ENCODE data around the gene UQCRH.
"Not testable (repeated sequence)": the region's sequence is repeated elsewhere in the genome, so short reads cannot be mapped to it uniquely, and the experiment has no call there.

UQCRH gene

DNA sequence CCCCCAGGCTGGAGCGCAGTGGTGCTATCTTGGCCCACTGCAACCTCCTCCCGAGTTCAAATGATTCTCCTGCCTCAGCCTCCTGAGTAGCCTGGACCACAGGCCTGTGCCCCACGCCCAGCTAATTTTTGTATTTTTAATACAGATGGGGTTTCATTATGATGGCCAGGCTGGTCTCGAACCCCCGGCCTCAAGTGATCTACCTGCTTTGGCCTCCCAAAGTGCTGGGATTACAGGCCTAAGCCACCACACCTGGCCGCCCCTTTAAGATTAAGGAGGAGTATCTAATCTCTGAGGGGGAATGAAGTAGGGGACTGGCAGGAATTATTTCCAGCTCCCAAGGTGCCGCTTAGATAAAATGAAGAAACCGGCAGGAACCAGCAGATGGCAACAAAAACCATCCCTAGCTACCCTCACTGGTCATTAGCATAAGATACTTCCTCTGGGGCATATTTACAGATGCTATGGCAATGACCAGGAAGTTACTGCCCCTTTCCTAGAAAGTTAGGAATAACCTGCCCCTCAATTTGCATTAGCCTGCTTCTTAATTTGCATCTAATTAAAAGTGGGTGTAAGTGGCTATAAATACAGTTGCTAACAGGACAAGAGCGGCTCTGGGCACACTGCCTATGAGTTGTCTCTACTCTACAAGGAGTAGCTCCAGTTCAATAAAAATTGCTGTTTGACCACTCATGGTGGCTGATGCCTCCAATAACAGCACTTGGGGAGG is 30.0 kb downstream of the UQCRH start:
- no peak for DNase-seq (ENCODE audit: low read depth in 2 of 2)

DNA sequence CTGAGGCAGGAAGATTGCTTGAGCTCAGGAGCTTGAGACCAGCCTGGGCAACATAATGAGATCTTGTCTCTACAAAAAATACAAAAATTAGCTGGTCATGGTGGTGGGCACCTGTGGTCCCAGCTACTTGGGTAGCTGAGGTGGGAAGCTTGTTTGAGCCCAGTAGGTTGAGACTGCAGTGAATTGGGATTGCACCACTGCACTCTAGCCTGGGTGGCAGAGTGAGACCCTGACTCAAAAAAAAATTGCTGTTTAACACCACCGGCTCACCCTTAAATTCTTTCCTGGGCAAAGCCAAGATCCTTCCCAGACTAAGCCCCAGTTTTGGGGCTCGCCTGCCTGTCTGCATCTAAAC is 30.5 kb downstream of the UQCRH start:
- no peak for DNase-seq (ENCODE audit: low read depth in 2 of 2)

DNA sequence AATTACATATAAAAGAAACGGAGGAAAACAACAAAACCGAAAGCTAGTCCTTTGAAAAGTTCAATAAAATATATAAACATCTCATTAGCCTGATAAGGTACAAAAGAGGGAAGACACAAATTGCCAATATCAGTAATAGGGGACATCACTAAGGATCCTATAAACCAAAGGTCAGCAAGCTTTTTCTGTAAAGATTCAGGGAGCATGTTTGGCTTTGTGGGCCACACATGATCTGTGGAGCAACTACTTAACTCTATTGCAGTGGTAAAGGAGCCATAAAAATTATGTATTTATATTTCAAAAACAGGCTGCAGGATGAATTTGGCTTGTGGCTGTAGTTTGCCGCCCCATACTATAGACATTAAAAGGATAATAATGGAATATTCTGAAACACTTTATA is 31.6 kb downstream of the UQCRH start:
- no peak for DNase-seq (ENCODE audit: low read depth in 2 of 2)

DNA sequence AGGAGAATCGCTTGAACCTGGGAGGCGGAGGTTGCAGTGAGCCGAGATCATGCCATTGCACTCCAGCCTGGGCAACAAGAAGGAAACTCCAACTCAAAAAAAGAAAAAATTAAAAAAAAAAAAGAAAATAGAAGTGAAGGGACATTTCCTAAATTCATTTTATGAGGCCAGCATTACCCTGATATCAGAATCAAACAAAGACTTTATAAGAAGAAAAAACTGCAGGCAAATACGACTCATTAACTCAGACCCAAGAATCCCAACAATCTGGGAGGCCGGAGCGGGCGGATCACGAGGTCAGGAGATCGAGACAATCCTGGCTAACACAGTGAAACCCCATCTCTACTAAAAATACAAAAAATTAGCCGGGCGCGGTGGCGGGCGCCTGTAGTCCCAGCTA is 33.9 kb downstream of the UQCRH start:
- DNase-seq (ENCODE audit: low read depth in 2 of 2): not testable (repeated sequence)

DNA sequence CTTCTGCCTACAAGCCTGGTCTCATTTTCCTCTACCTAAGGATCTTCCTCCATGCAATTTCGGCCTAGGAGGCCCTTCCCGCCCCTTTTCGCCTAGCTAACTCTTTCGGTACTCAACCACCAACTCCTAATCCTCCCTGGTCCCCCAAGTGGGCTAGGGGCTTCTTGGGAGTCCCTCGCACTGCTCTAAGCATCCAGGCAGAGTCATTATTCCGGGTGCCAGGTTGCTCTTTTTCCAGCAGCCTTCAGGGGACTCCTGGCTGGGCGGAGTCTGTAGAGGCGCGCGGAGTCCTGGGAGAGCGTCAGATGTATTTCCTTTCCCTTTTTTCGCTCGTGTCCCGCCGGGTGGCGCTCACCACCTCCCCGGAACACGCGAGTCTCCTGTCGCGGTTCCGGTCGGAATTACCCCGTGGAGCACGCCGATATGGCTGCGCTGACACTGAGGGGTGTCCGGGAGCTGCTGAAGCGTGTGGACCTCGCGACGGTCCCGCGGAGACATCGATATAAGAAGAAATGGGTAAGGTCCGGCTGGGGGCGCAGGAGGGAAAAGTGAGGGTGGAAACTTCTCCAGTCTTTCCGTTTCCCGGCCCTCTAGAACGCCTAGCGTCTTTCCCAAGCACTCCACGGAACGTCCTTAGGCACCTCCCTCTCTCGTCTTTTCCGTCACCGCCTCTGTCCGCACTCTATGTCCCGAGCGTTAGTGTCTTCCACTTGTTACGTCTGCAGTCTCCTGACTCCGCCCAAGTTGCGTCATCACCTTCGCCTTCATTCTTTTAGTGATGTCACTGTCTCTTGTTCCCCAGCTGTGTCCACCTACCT is 37.1 kb downstream of the UQCRH start, which contains the start of gene NSUN4:
Gene NSUN4, plus strand, starts transcription at position 404 of the 818 bp plus-strand sequence. Its CDS starts 20 bp downstream, at position 424.
- peak; percentile 63 to 70 for DNase-seq (ENCODE audit: low read depth in 2 of 2)

DNA sequence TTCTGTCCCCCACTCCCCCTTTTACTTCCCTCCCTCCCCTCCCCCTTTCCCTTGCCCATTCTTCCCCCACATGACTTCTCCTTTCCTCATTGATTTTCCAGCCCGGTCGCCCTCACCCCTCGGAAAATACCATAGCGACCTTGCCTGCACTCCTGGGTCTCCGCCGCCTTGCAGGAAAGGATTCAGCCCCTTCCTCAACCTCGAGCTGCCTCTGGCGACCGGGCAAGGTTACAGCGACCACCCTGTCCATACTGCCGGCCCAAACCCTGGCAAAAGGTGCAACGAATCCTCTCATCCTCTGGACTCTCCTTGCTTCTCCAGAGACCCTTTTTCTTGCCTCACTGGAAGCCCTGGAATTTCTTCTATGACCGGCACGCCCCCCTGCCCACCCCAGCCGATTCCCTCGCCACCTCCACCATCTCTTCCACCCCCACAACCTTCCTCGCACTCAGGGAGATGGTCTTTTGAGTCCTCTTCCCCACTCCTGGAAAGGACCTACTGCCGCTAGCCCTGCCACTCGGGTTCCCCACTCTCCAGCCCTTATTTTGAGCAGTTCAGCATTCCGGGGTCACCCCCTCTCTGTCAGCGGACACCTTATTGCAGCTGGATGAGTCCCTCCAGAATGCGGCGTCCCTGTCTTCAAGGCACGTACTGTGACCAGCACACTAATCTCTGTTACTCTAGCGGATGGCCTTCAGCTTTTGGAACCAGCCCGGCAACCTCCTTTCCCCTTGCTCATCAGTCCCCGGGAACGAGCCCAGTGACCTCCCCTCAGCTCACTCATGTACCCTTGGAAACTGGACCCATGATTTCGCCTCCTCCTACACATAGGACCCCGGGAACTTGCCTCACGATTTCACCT is 38.0 kb downstream of the UQCRH start:
- no peak for DNase-seq (ENCODE audit: low read depth in 2 of 2)

DNA sequence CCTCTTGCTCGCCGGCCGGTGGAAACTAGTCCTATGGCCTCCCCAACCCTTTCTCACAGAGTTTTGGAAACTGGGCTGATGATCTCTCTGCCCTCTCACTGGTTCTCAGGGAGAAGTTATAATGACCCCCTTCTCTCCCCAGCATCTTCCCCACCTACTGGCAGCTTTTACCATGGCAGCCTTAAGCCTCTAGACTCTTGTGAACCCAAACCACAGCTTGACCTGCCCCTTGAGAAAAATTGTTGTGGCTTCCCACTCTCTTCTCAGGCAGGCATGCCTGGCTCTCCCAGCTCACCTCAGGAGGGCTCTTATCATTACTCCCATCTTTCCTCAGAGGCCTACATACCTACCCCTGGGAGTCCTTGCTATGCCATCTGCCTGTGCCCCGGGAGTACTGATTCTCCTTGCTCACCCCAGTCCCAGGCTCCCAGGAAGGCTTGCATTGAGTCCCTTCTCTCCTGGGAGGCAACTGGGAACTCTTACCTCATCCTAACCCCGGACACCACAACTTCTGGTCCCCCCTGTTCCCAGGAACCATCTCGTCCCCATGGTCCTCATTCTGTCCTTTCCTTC is 38.7 kb downstream of the UQCRH start:
- no peak for DNase-seq (ENCODE audit: low read depth in 2 of 2)

DNA sequence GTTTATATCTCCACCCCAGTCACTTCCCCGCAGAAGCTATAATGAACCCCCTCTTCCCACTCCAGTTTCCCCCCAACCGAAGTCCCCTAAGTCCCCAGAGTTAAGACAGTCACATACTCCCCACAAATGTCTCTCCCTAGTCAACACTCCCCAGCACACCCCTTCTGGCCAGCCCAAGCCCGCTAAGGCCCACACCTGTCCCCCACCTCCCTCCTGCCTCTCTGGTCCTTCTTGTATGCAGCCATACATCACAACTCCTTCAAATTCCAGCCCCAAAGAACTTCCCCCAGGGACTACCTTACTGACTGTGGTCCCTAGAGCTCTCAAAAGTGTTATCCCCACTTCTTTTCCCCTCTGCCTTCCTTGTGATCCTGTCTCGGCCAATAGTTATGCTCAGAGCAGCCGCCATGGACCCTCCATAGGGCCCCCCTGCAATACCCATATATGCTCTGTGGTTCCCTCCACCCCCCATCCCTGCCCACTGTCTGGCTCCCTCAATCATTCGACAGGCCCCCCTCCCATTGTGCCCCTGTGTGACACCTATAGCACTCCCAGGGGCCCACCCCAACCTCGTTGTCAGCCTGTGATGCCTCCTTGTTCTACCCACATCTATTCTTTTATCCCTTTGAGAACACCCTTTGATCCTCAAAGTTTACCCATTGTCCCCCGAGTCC is 39.3 kb downstream of the UQCRH start:
- no peak for DNase-seq (ENCODE audit: low read depth in 2 of 2)

DNA sequence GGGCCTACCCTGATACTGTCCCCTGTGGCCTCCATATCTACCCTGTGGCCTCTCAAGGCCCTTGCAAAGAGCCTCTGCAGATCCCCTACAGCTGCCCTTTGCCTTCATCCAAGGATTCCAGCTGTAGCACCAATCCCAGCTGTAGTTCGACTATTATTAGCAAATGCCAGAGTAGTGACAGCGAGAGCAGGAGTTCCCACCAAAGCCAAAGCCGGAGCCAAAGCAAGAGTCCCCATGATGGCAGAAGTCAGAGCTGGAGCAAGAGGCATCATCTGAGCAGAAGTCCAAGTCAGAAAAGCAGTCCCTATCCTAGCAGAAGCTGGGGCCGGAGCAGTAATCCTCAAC is 39.8 kb downstream of the UQCRH start:
- no peak for DNase-seq (ENCODE audit: low read depth in 2 of 2)

DNA sequence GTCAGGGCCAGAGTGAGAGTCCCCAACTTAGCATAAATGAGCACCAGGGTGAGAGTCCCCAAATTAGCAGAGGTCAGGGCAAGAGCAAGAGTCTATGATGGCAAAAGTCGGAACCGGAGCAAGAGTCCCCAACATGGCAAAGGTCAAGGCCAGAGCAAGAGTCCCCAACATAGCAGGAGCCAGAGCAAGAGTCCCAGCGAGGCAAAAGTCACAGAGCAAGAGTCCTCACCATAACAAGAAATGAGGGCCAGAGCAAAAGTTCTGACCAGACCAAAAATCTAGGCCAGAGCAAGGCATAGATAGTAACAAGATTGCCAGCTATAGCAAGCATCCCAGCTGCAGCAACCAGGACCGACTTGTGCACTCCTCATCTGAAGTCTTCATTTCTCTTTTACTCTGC is 40.2 kb downstream of the UQCRH start:
- no peak for DNase-seq (ENCODE audit: low read depth in 2 of 2)

DNA sequence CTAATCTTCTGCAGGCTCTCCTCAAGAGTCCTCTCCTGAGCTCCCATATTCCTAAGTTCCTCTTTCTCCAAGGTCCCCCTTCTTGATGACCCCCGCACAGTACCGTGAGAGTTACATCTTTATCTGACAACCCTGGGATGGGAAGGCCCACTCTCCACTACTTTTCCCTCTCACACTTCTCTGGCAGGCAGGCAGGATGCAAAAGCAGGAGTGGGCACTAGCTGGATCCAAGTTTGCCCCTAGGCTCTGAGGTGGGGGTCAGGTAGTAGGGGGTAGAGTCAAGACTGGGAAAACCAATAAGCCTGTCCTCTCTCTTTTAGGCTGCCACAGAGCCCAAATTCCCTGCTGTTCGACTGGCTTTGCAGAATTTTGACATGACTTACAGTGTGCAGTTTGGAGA is 41.0 kb downstream of the UQCRH start:
- DNase-seq (ENCODE audit: low read depth in 2 of 2): no peak

DNA sequence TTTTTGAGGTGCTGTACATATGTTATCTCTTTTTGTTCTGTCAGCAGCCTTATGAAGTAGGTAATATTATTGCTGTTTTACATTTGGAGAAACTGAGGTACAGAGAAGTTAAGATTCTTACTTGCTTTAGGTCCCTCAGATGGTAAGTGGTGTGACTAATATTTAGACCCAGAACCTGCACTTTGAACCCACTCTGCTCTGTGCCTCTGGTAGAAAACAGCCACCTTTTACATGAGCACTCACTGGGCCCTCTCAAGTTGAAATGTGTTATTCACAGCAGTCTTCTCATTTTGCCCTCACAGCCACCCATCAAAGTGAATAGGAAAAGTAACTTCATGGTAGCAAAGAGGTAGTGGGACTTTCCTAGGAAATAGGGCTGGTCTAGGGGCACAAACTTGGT is 41.8 kb downstream of the UQCRH start:
- DNase-seq (ENCODE audit: low read depth in 2 of 2): no peak

DNA sequence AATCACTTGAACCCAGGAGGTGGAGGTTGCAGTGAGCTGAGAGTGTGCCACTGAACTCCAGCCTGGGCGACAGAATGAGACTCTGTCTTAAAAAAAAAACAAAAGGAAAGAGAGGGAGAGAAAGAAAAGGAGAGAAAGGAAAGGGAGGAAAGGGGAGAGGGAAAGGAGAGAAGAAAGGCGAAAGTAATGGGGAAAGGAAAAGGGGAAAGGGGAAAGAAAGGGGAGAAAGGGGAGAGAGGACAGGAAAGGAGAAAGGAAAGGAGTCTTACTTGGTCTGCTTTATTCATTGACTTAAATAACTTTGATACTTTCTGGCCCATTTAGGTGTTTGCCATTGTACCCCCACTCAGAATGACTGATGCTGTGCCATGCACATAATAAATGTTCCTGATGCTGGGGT is 48.9 kb downstream of the UQCRH start:
- DNase-seq (ENCODE audit: low read depth in 2 of 2): no peak

DNA sequence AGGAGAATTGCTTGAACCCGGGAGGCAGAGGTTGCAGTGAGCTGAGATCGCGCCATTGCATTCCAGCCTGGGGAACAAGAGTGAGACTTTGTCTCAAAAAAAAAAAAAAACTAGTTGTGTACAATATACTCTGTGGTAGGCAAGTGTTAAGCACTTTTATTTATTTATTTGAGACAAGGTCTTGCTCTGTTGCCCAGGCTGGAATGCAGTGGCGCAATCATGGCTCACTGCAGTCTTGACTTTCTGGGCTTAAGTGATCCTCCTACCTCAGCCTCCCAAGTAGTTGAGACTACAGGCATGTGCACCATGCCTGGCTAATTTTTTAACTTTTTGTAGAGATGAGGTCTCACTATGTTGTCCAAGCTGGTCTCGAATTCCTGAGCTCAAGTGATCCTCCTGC is 52.4 kb downstream of the UQCRH start:
- not testable (repeated sequence) for DNase-seq (ENCODE audit: low read depth in 2 of 2)

DNA sequence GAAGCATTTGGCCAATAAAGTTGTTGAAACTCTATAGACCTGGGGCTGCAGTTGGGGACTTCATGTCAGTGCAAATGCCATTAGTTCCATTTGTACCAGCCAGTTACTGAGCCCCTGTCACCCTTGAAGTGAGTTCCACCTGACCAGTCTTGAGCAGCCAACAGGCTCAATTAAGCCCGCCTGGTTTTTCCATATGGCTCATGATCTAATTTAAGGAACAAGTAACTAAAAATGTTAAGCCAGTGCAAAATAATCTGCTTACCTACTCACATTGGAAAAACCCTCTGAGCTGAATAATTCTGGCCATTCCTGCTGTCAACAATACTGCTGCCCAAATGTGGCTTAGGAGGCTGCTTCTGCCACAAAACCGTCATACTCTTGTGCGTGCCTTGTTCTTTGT is 58.7 kb downstream of the UQCRH start:
- DNase-seq (ENCODE audit: low read depth in 2 of 2): no peak

DNA sequence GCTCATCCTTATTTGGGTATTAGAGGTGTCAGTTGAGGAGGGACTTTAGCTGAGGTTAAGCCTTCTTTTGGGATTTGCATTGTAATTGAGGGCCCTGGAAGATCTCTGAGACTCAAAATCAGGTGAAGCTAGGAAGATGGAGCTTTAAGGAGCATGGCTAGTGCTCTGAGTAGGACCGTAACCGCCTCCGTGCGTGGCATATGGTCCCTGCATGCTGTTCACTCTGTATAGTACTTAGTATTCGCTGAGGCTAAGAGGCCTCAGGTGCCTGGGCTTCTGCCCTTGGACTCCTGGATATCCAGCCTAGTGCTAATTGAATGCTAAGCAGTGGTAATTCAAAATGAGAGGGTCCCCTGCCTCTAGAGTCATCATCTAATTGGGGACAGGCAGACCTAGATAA is 59.6 kb downstream of the UQCRH start:
- DNase-seq (ENCODE audit: low read depth in 2 of 2): no peak

DNA sequence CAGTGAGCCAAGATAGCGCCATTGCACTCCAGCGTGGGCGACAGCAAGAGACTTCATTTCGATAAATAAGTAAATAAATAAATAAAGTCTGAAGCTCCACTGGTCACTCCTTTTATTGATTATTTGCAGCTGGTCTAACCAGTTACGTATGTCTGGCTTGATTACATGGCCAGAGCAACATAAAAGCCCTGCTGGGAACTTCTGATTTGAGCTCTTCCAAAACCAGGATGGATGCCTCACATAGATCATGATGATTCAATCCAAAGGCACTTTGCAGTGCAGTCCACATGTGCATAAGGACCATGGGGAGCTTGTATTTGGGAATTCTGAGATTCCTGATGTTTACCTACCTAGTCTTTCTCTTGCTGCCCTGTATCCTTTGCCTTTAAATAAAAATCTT is 61.1 kb downstream of the UQCRH start:
- no peak for DNase-seq (ENCODE audit: low read depth in 2 of 2)

DNA sequence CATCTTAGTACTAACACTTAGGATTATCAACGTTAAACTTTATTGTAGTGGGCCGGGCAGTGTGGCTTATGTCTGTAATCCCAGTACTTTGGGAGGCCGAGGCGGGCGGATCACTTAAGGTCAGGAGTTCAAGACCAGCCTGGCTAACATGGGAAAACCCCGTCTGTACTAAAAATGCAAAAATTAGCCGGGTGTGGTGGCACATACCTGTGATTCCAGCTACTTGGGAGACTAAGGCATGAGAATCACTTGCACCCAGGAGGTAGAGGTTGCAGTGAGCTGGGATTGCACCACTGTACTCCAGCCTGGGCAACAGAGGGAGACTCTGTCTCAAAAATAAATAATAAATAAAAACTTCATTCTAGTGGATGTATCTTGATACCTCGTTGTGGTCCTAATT is 62.3 kb downstream of the UQCRH start:
- not testable (repeated sequence) for DNase-seq (ENCODE audit: low read depth in 2 of 2)
